Brain microvascular endothelial cell (primary cell): ENCODE results near the gene DDX1.

ENCODE experiments used
- DNase-seq: peaks from one replicate; pipeline ENCODE4 v3.0.0-alpha.2; 2020
- H3K27ac ChIP-seq: fragments of 250-450 bp; sonication (Bioruptor Pico); 2 replicates; pipeline ENCODE4 v1.5.1; 2020; ENCODE audit warnings: mild to moderate bottlenecking, moderate library complexity
- H3K27me3 ChIP-seq: fragments of 250-450 bp; sonication (Bioruptor Pico); replicated peaks from 2 replicates; pipeline ENCODE4 v1.5.1; 2020; ENCODE audit warnings: mild to moderate bottlenecking
- H3K36me3 ChIP-seq: fragments of 250-450 bp; sonication (Bioruptor Pico); replicated peaks from 2 replicates; pipeline ENCODE4 v1.5.1; 2020; ENCODE audit warnings: mild to moderate bottlenecking
- H3K4me3 ChIP-seq: 2 replicates; pipeline ENCODE4 v1.5.1; 2011; ENCODE audit warnings: low read depth, mild to moderate bottlenecking, control low read depth, low read length, moderate library complexity
- CTCF ChIP-seq: IDR thresholded peaks from 2 replicates; pipeline ENCODE4 v1.5.1; 2011; ENCODE audit warnings: low read depth, mild to moderate bottlenecking, moderate library complexity, low read length, control low read depth, inconsistent platforms; ENCODE audit errors: missing control alignments
- in situ Hi-C: cut with HindIII; loops from 2 replicates; pipeline ENCODE4 v1.10.0; 2017; ENCODE audit warnings: low sequenced_read_pairs, low pct_ligation_motif_present

Gene DDX1

GRCh38 chr2:15658911-15659310 is 67.2 kb downstream of the DDX1 start:
- no peak for DNase-seq
- H3K27ac ChIP-seq = no peak overlapping the region
- no peak for TF ChIP-seq CTCF
- H3K4me3 ChIP-seq = no peak overlapping the region
- no peaks in the 10 kb centered on the region for H3K27me3 ChIP-seq
- in situ Hi-C loops = no loop called here
- no peaks in the 10 kb centered on the region for H3K36me3 ChIP-seq

GRCh38 chr2:15660491-15661294 is 69.0 kb downstream of the DDX1 start:
- no peaks in the 10 kb centered on the region for H3K36me3 ChIP-seq
- TF ChIP-seq CTCF = no peak
- in situ Hi-C loops = no loop called here
- H3K4me3 ChIP-seq = no peak overlapping the region
- DNase-seq = no peak
- no peak overlapping the region for H3K27ac ChIP-seq
- no peaks in the 10 kb centered on the region for H3K27me3 ChIP-seq

GRCh38 chr2:15661295-15661569 is 69.6 kb downstream of the DDX1 start:
- in situ Hi-C loops = no loop called here
- H3K27ac ChIP-seq = no peak overlapping the region
- no peak for DNase-seq
- no peaks in the 10 kb centered on the region for H3K27me3 ChIP-seq
- TF ChIP-seq CTCF = no peak
- no peak overlapping the region for H3K4me3 ChIP-seq
- H3K36me3 ChIP-seq = no peaks in the 10 kb centered on the region

- Histone ChIP-seq H3K4me3 (no peak overlapping the region), H3K27me3 (no peaks in the 10 kb centered on the region), H3K36me3 (no peaks in the 10 kb centered on the region), H3K27ac (no peak overlapping the region)
- no peak for DNase-seq
- no peak for TF ChIP-seq CTCF
- in situ Hi-C loops = no loop called here
Observed at GRCh38 chr2:15662026-15662425, 70.4 kb downstream of the DDX1 start.

- H3K36me3 ChIP-seq = no peaks in the 10 kb centered on the region
- no peaks in the 10 kb centered on the region for H3K27me3 ChIP-seq
- no peak for TF ChIP-seq CTCF
- no peak for DNase-seq
- no peak overlapping the region for H3K4me3 ChIP-seq
- in situ Hi-C loops = no loop called here
- H3K27ac ChIP-seq = no peak overlapping the region
Observed at GRCh38 chr2:15662579-15662978, 70.9 kb downstream of the DDX1 start.

GRCh38 chr2:15663802-15664201 is 72.1 kb downstream of the DDX1 start:
- in situ Hi-C loops = no loop called here
- no peak for TF ChIP-seq CTCF
- no peaks in the 10 kb centered on the region for H3K36me3 ChIP-seq
- DNase-seq = no peak
- no peaks in the 10 kb centered on the region for H3K27me3 ChIP-seq
- no peak overlapping the region for H3K27ac ChIP-seq
- no peak overlapping the region for H3K4me3 ChIP-seq
